Hepatocyte (in vitro differentiated cells): Measurements from ENCODE around the gene CLBA1. TPM values are rescaled to one million over a fixed set of nuclear protein-coding genes. Genes with fewer than 3 reads are reported as not detected.

Experiments
- DNase-seq: peaks from one replicate; pipeline ENCODE4 v3.0.0-alpha.2; 2016; ENCODE audit warnings: low spot score
- H2AFZ ChIP-seq: fragments of 200-600 bp; sonication (generic); 2 replicates; pipeline ENCODE4 v1.6.0; 2016; ENCODE audit warnings: antibody characterized with exemption, mild to moderate bottlenecking
- H3K27ac ChIP-seq: fragments of 200-600 bp; sonication (generic); 2 replicates; pipeline ENCODE4 v1.5.1; 2016; ENCODE audit warnings: mild to moderate bottlenecking
- H3K27me3 ChIP-seq: fragments of 200-600 bp; sonication (generic); 2 replicates; pipeline ENCODE4 v1.6.1; 2016
- H3K36me3 ChIP-seq: fragments of 200-600 bp; sonication (generic); replicated peaks from 2 replicates; pipeline ENCODE4 v1.5.1; 2016; ENCODE audit warnings: low read depth; ENCODE audit not compliant: insufficient read depth
- H3K4me1 ChIP-seq: fragments of 200-600 bp; sonication (generic); 2 replicates; pipeline ENCODE4 v1.5.1; 2016; ENCODE audit warnings: mild to moderate bottlenecking, moderate library complexity; ENCODE audit not compliant: insufficient read depth
- H3K4me2 ChIP-seq: fragments of 200-600 bp; sonication (generic); 2 replicates; pipeline ENCODE4 v1.6.0; 2016
- H3K4me3 ChIP-seq: fragments of 200-600 bp; sonication (generic); 2 replicates; pipeline ENCODE4 v1.5.1; 2016; ENCODE audit warnings: mild to moderate bottlenecking
- H3K79me2 ChIP-seq: fragments of 200-600 bp; sonication (generic); 2 replicates; pipeline ENCODE4 v1.6.0; 2017; ENCODE audit warnings: mild to moderate bottlenecking
- H3K9me2 ChIP-seq: fragments of 200-600 bp; sonication (generic); replicated peaks from 2 replicates; pipeline ENCODE4 v1.6.0; 2017; ENCODE audit warnings: mild to moderate bottlenecking; ENCODE audit not compliant: insufficient read depth
- H3K9me3 ChIP-seq: fragments of 200-600 bp; sonication (generic); 2 replicates; pipeline ENCODE4 v1.5.1; 2016; ENCODE audit warnings: low read depth, mild to moderate bottlenecking
- H4K20me1 ChIP-seq: fragments of 200-600 bp; sonication (generic); 2 replicates; pipeline ENCODE4 v1.6.0; 2016; ENCODE audit warnings: mild to moderate bottlenecking; ENCODE audit not compliant: insufficient read depth, poor library complexity, severe bottlenecking
- EZH2 ChIP-seq: fragments of 200-600 bp; sonication (generic); IDR thresholded peaks from 2 replicates; pipeline ENCODE4 v1.6.1; 2016; ENCODE audit warnings: antibody characterized with exemption, mild to moderate bottlenecking, borderline replicate concordance
- EZH2phosphoT487 ChIP-seq: fragments of 200-600 bp; sonication (generic); IDR thresholded peaks from one replicate; pipeline ENCODE4 v1.6.1; 2018; ENCODE audit warnings: antibody characterized with exemption, mild to moderate bottlenecking, low read depth, moderate library complexity; ENCODE audit not compliant: unreplicated experiment, severe bottlenecking
- WGBS: methylation state at CpG from one replicate; pipeline ENCODE4 v1.1.6; 2016; ENCODE audit warnings: low lambda C conversion rate; ENCODE audit errors: missing lambda C conversion rate; 5-methylcytosine and 5-hydroxymethylcytosine counted together
- polyA plus RNA-seq: library from polyadenylated mRNA; unstranded; fragments of >200 nt; fragmentation: Nextera tagmentation; extraction: Ambion mirVana; gene quantifications from 2 replicates; pipeline ENCODE4 v1.2.1, GENCODE V29; 2016
- total RNA-seq: library from RNA; depleted of rRNA; stranded (reverse); fragments of >200 nt; gene quantifications from 2 replicates; pipeline ENCODE4 v1.2.3, GENCODE V29; 2014
- TF ChIP-seq, protein P1 (sequence below): fragments of 200-600 bp; sonication (generic); IDR thresholded peaks from 2 replicates; pipeline ENCODE4 v1.5.1; 2016; ENCODE audit warnings: antibody characterized with exemption, mild to moderate bottlenecking; ENCODE audit not compliant: poor library complexity

CLBA1 gene
- total and polyA plus RNA-seq, 2 experiments from 2014 or later: 6.4 to 9.3 TPM

DNA sequence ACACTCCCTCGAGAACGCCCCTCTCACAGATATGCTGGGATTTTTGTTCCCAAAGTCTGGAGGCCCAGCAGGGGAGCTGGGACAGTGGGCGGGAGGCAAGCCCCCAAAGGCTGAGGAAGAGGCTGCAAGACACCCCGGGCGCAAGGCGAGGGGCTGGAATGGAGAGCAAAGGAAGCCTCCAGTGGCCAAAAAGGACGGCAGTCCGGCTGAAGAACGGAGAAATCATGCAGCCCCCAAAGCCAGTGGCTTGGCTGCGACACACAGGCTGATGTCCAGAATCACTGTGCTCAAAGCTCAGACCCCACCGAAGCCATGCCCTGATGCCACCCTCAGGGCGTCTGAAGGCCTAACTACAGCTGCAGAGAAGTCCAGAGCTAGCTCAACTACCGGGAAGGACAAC, 10.9 kb downstream of the CLBA1 start:
- H3K79me2 ChIP-seq: no peaks in the 10 kb centered on the region

DNA sequence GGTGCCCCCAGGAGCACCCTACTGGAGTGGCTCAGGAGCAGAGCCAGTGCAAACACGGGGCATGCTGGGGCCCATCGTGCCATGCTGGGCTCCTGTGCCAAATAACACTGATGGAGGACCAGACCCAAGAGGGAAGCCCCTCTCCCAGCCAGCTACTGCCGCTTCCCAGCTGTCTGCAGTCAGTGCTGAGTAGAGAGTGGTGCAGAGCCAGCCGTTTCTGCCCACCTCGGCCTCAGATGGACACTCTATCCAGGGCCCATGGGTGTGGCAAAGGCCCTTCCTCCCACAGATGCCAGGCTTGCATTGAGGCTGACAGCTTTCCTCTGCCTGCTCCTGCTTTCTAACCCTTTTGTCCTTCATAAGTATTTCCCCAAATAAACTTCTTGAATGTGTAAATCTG, 13.2 kb downstream of the CLBA1 start:
- H3K4me3 ChIP-seq: no peak overlapping the region
- no peaks in the 10 kb centered on the region for H3K36me3 ChIP-seq
- DNase-seq: no peak
- H3K27me3 ChIP-seq: no peaks in the 10 kb centered on the region
- no peak overlapping the region for H2AFZ ChIP-seq
- no peaks in the 10 kb centered on the region for H3K9me3 ChIP-seq
- TF ChIP-seq, protein P1, sequence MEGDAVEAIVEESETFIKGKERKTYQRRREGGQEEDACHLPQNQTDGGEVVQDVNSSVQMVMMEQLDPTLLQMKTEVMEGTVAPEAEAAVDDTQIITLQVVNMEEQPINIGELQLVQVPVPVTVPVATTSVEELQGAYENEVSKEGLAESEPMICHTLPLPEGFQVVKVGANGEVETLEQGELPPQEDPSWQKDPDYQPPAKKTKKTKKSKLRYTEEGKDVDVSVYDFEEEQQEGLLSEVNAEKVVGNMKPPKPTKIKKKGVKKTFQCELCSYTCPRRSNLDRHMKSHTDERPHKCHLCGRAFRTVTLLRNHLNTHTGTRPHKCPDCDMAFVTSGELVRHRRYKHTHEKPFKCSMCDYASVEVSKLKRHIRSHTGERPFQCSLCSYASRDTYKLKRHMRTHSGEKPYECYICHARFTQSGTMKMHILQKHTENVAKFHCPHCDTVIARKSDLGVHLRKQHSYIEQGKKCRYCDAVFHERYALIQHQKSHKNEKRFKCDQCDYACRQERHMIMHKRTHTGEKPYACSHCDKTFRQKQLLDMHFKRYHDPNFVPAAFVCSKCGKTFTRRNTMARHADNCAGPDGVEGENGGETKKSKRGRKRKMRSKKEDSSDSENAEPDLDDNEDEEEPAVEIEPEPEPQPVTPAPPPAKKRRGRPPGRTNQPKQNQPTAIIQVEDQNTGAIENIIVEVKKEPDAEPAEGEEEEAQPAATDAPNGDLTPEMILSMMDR: no peak
- no peak for TF ChIP-seq EZH2
- no peaks in the 10 kb centered on the region for H4K20me1 ChIP-seq
- H3K79me2 ChIP-seq: no peaks in the 10 kb centered on the region
- no peaks in the 10 kb centered on the region for H3K9me2 ChIP-seq
- no peak overlapping the region for H3K4me2 ChIP-seq
- no peak overlapping the region for H3K27ac ChIP-seq
- no peaks in the 10 kb centered on the region for H3K4me1 ChIP-seq
- WGBS: 98% methylated on average over 5 of the region's 5 CpGs

More for the DNA sequence above, 10.9 kb downstream of the CLBA1 start:
- DNase-seq: no peak
- Histone ChIP-seq H2AFZ (no peak overlapping the region), H3K9me3 (no peaks in the 10 kb centered on the region), H3K4me1 (no peaks in the 10 kb centered on the region), H3K27me3 (no peaks in the 10 kb centered on the region), H3K9me2 (no peaks in the 10 kb centered on the region), H3K4me3 (no peak overlapping the region), H3K36me3 (no peaks in the 10 kb centered on the region), H3K27ac (no peak overlapping the region), H3K4me2 (no peak overlapping the region), H4K20me1 (no peaks in the 10 kb centered on the region)
- TF ChIP-seq, protein P1: no peak
- TF ChIP-seq EZH2phosphoT487 (no peak), EZH2 (no peak)
- WGBS: 92% methylated on average over 13 of the region's 13 CpGs

DNA sequence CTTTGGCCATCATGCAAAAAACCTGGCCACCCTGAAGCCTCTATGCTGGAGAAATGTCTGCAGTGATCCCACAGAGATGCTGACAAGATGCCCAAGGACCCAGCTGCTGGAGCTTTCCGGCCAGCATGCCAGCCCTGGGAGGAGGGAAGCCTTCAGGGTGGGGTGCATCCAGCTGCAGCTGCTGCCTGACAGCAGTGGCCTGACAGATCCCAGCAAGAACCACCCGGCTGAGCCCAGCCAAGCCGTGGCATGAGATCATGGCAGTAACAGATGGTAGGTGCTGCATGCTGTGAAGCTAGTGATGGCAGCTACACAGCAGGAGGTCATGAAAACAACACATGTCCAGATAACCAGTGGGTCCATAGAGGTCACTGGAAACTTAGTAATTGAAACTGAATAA, 13.8 kb downstream of the CLBA1 start:
- Histone ChIP-seq H3K27me3 (no peaks in the 10 kb centered on the region), H3K36me3 (no peaks in the 10 kb centered on the region), H3K9me2 (no peaks in the 10 kb centered on the region), H4K20me1 (no peaks in the 10 kb centered on the region), H3K27ac (no peak overlapping the region), H3K4me2 (no peak overlapping the region), H3K4me1 (no peaks in the 10 kb centered on the region), H2AFZ (no peak overlapping the region), H3K4me3 (no peak overlapping the region), H3K79me2 (no peaks in the 10 kb centered on the region), H3K9me3 (no peaks in the 10 kb centered on the region)
- WGBS: 88% methylated on average over 3 of the region's 3 CpGs
- DNase-seq: no peak
- TF ChIP-seq, protein P1: no peak
- TF ChIP-seq EZH2phosphoT487: no peak
- TF ChIP-seq EZH2: no peak

DNA sequence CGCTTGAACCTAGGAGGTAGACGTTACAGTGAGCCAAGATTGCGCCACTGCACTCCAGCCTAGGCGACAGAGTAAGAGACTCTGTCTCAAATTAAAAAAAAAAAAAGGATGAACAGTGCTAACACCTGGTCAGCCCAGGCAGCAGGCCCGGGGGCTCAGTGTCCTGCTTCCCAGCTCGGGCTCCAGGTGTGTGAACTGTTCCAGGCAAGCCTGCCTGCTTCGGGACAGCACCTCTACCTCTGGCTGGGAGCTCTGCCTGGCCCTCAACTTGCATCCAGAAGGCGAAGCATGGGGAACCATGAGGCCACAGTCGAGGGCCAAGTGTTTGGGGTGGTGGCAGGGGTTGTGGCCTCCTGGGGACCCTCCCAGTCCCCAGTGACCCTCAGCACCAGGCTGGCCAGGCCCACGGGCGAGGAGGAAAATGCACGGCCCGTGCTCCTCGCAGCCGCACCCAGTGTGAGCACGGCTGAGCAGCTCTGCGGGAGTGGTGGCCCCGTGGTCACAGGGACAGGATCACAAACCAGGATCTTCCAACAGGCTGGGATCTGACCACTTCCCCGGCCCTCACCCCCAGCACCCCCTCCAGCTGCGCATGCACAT, 19.8 kb downstream of the CLBA1 start:
- peaks cover 14% of the 10 kb centered on the region for H3K79me2 ChIP-seq
- no peak overlapping the region for H3K4me2 ChIP-seq
- H4K20me1 ChIP-seq: no peaks in the 10 kb centered on the region
- TF ChIP-seq EZH2phosphoT487 (no peak), EZH2 (no peak)
- TF ChIP-seq, protein P1: no peak
- H3K27ac ChIP-seq: no peak overlapping the region
- H3K9me3 ChIP-seq: no peaks in the 10 kb centered on the region
- H3K9me2 ChIP-seq: no peaks in the 10 kb centered on the region
- no peak overlapping the region for H2AFZ ChIP-seq
- WGBS: 94% methylated on average over 18 of the region's 20 CpGs
- no peak for DNase-seq
- no peaks in the 10 kb centered on the region for H3K27me3 ChIP-seq
- H3K4me3 ChIP-seq: no peak overlapping the region
- no peaks in the 10 kb centered on the region for H3K4me1 ChIP-seq
- no peaks in the 10 kb centered on the region for H3K36me3 ChIP-seq
